SK-N-MC (cell line): ENCODE measurements around the gene IRAK3.

Experiments
- DNase-seq: peaks from one replicate; pipeline ENCODE4 v3.0.0-alpha.2; 2011; ENCODE audit warnings: low read depth, low spot score
- H3K27ac ChIP-seq: fragments of 200-600 bp; sonication (generic); 2 replicates; pipeline ENCODE4 v1.5.1; 2016; ENCODE audit warnings: mixed run types
- H3K36me3 ChIP-seq: fragments of 200-600 bp; sonication (generic); 2 replicates; pipeline ENCODE4 v1.6.1; 2017; ENCODE audit warnings: antibody characterized with exemption, low read length, mixed read lengths; ENCODE audit not compliant: insufficient read depth
- H3K4me3 ChIP-seq: fragments of 200-600 bp; sonication (generic); 2 replicates; pipeline ENCODE4 v1.5.1; 2016
- H3K9ac ChIP-seq: fragments of 200-600 bp; sonication (generic); 2 replicates; pipeline ENCODE4 v1.8.0; 2017; ENCODE audit warnings: mixed run types, mixed read lengths; ENCODE audit not compliant: insufficient read length
- H3K9me3 ChIP-seq: fragments of 200-600 bp; sonication (generic); 2 replicates; pipeline ENCODE4 v1.6.1; 2017; ENCODE audit warnings: low read depth, mild to moderate bottlenecking, antibody characterized with exemption, low read length, moderate library complexity, mixed read lengths
- EZH2 ChIP-seq: fragments of 200-600 bp; sonication (generic); IDR thresholded peaks from one replicate; pipeline ENCODE4 v1.6.1; 2017; ENCODE audit warnings: antibody characterized with exemption
- FOXP2 ChIP-seq: optimal IDR thresholded peaks from 2 replicates; pipeline ENCODE3; 2011; ENCODE audit warnings: mild to moderate bottlenecking, moderate library complexity; ENCODE audit not compliant: insufficient read depth; ENCODE audit errors: extremely low read length, control extremely low read depth
- POLR2AphosphoS5 ChIP-seq: IDR thresholded peaks from 2 replicates; pipeline ENCODE4 v1.6.1; 2012; ENCODE audit warnings: mild to moderate bottlenecking, low read depth, low read length, borderline replicate concordance

IRAK3 gene

DNA sequence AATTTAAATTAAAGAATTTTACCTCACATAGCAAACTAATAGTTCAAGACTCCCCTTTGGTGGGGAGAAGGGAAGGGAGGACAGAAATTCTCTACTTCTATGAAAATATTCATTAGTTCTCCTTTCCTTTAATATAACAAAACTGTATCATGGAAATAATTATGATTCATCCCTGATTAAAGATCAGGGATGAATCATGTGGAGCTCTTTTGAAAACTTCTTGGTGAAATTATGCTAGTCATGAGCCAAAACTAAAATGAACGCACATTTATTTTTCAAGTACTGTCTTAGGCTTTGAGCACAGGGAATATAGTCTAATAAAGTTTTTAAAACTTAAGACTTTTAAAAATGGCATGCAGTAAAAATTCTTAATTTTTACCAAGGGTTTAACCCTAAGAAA lies 36.3 kb upstream of the IRAK3 start:
- no peak for DNase-seq
- Histone ChIP-seq H3K9ac (no peak overlapping the region), H3K36me3 (peaks cover 14% of the 10 kb centered on the region), H3K9me3 (no peaks in the 10 kb centered on the region), H3K27ac (no peak overlapping the region), H3K4me3 (no peak overlapping the region)
- TF ChIP-seq POLR2AphosphoS5: no peak
- no peak for TF ChIP-seq EZH2
- no peak for TF ChIP-seq FOXP2

DNA sequence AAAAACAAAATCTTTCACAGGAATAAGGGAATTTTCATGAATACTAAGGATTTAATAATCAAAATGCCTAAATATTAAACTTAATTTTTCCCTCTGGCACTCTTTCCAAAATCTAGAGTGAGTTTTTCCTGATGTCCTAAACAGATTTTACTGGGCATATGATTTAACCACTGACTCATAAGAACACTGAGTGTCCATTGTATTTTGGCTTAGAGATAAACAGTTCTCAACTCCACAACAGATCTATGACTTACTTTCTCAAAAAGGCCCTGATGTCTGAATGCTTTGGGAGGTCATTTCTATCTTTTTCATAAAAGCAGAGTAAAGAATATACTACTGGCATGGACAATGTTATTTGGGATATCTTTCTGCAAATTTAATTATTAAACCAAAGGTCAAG lies 34.2 kb upstream of the IRAK3 start:
- H3K4me3 ChIP-seq: no peak overlapping the region
- H3K27ac ChIP-seq: no peak overlapping the region
- H3K36me3 ChIP-seq: peaks cover 21% of the 10 kb centered on the region
- no peaks in the 10 kb centered on the region for H3K9me3 ChIP-seq
- DNase-seq: no peak
- TF ChIP-seq POLR2AphosphoS5: no peak
- TF ChIP-seq FOXP2: no peak
- no peak for TF ChIP-seq EZH2
- H3K9ac ChIP-seq: no peak overlapping the region

DNA sequence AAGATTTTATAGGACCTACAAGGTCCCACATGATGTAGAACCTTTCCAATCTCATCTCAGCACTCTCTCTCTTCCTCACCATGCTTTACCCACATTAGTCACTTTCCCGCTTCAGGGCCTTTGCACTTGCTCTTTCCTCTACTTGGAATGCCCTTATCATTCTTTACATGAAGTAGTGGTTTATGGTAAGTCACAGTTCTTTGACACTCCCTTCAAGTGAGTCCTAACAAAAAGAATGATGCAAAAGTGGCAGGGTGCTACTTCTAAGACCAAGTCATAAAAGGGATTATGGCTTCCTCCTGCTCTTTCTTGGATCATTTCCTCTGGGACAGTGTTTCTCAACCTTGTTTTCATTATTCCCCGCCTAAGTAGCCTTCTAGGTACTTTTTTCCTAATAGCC lies 32.4 kb upstream of the IRAK3 start:
- Histone ChIP-seq H3K27ac (no peak overlapping the region), H3K9me3 (no peaks in the 10 kb centered on the region), H3K4me3 (no peak overlapping the region), H3K36me3 (peaks cover 25% of the 10 kb centered on the region), H3K9ac (no peak overlapping the region)
- DNase-seq: no peak
- no peak for TF ChIP-seq EZH2
- TF ChIP-seq FOXP2: no peak
- TF ChIP-seq POLR2AphosphoS5: no peak

DNA sequence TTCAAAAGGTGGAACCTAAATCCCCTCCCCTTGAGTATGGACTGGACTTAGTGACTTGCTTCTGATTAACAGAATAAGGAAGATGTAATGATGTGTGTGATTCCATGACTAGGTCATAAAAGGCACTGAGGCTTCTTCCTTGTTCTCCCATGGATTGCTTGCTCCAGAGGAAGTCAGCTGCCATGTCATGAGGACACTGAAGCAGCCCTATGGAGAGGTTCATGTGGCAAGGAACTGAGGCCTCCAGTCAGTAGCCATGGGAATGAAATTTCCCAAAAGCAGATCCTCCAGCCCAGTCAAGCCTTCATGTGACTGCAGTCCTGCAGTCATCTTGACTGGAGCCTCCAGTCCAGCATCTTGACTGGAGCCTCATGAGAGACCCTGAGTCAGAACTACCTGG lies 29.9 kb upstream of the IRAK3 start:
- Histone ChIP-seq H3K36me3 (peaks cover 26% of the 10 kb centered on the region), H3K4me3 (no peak overlapping the region), H3K9ac (no peak overlapping the region), H3K9me3 (no peaks in the 10 kb centered on the region), H3K27ac (no peak overlapping the region)
- DNase-seq: no peak
- no peak for TF ChIP-seq FOXP2

DNA sequence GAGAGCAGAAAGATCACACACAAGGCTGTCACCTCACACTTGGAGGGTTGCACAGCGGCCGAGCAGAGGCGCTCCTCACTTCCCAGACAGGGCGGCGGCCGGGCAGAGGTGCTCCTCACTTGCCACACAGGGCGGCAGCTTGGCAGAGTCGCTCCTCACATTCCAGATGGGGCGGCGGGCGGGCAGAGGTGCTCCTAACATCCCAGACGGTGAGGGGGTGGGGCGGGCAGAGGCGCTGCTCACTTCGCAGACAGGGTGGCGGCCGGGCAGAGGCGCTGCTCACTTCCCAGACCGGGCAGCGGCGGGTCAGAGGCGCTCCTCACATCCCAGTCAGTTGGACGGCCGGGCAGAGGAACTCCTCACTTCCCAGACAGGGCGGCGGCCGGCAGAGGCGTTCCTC lies 28.3 kb upstream of the IRAK3 start:
- Histone ChIP-seq H3K4me3 (no peak overlapping the region), H3K27ac (no peak overlapping the region), H3K9ac (no peak overlapping the region), H3K9me3 (peaks cover 11% of the 10 kb centered on the region; the same call in 1 of the 2 replicates), H3K36me3 (peaks cover 36% of the 10 kb centered on the region)
- TF ChIP-seq FOXP2: no peak
- no peak for TF ChIP-seq EZH2
- no peak for TF ChIP-seq POLR2AphosphoS5
- no peak for DNase-seq

DNA sequence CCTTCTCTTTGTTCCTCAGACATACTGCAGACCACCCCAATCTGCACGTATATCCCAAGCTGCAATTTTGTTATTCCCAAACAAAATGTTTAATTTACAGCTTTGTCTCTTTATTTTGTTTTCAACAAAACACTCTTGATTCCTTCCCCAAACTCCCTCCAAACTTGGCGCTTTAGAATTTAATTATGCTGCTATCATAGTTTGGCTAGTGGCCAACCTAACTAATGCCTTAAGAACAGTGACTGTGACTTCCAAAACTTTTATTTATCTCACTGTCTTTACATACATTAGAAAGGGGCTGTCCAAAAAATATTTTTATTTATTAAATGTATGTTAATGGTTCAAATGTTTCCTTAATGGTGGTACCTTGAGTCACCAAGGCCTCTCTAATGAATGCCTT lies 26.3 kb upstream of the IRAK3 start:
- Histone ChIP-seq H3K9me3 (peaks cover 12% of the 10 kb centered on the region; the same call in 1 of the 2 replicates), H3K9ac (no peak overlapping the region), H3K36me3 (peaks cover 55% of the 10 kb centered on the region), H3K27ac (peak overlapping the region; percentile 19; the same call in 1 of the 2 replicates), H3K4me3 (no peak overlapping the region)
- no peak for DNase-seq
- TF ChIP-seq POLR2AphosphoS5 (no peak), EZH2 (no peak), FOXP2 (no peak)

DNA sequence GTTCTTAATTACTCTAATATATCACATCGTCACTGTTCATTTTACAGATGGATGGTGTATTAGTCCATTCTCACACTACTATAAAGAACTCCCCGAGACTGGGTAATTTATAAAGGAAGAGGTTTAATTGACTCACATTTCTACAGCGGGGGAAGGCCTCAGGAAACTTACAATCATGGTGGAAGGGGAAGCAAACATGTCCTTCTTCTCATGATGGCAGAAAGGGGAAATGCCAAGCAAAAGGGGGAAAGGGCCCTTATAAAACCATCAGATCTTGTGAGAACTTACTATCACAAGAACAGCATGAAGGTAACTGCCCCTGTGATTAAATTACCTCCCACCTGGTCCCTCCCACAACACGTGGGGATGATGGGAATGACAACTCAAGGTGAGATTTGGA lies 25.7 kb upstream of the IRAK3 start:
- TF ChIP-seq POLR2AphosphoS5 (no peak), FOXP2 (no peak), EZH2 (no peak)
- no peak overlapping the region for H3K4me3 ChIP-seq
- H3K27ac ChIP-seq: no peak overlapping the region
- no peak for DNase-seq
- peaks cover 12% of the 10 kb centered on the region; the same call in 1 of the 2 replicates for H3K9me3 ChIP-seq
- H3K36me3 ChIP-seq: peaks cover 58% of the 10 kb centered on the region
- no peak overlapping the region for H3K9ac ChIP-seq

DNA sequence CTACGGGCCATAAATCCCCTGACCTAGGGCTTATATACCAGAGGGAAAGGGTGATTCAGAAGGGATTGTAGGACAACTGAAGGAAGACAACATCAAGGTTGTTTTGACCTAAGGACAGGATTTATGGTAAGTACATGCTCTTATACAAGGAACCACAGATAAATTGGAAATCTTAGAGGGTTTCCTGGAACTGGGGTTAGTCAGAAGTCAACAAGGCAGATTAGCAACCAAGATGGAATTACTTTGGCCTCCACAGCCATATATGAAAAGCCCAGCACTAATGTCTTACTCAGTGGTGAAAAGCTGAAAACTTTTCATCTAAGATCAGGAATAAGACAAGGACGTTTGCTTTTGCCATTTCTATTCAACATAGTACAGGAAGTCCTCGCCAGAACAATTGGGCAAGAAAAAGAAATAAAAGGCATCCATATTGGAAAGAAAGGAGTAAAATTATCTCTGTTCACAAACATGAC lies 24.6 kb upstream of the IRAK3 start:
- TF ChIP-seq EZH2 (no peak), FOXP2 (no peak), POLR2AphosphoS5 (no peak)
- Histone ChIP-seq H3K9me3 (peaks cover 12% of the 10 kb centered on the region; the same call in 1 of the 2 replicates), H3K36me3 (peaks cover 52% of the 10 kb centered on the region), H3K27ac (no peak overlapping the region), H3K4me3 (no peak overlapping the region), H3K9ac (no peak overlapping the region)
- no peak for DNase-seq

DNA sequence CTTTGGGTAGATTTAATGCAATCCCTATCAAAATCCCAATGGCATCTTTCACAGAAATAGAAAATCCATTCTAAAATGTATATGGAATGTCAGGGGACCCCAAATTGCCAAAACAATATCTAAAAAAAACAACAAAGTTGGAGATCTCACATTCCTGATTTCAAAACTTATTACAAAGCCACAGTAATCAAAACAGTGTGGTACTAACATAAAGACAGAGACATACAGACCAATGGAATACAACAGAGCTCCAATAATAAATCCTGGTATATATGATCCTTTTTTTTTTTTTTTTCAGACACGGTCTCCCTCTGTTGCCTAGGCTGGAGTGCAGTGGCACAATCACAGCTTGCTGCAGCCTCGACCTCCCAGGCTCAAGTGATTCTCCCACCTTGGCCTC lies 23.9 kb upstream of the IRAK3 start:
- peaks cover 44% of the 10 kb centered on the region for H3K36me3 ChIP-seq
- H3K9me3 ChIP-seq: peaks cover 12% of the 10 kb centered on the region; the same call in 1 of the 2 replicates
- no peak for DNase-seq
- H3K9ac ChIP-seq: no peak overlapping the region
- TF ChIP-seq POLR2AphosphoS5 (no peak), FOXP2 (no peak), EZH2 (no peak)
- no peak overlapping the region for H3K27ac ChIP-seq
- no peak overlapping the region for H3K4me3 ChIP-seq
